Lung (tissue), 12 donors: ENCODE results near the gene MDK. TPM values are rescaled to one million over a fixed set of nuclear protein-coding genes. Genes with fewer than 3 reads are reported as not detected.

Source experiments
- ATAC-seq: fragments of 200-7000 bp; cut with Tn5 transposase; one replicate; pipeline ENCODE4 v1.9.1; 2020; ENCODE audit warnings: moderate number of reproducible peaks; ENCODE audit not compliant: insufficient read depth, low FRiP score
- DNase-seq, 3 donors: peaks; one replicate each; pipeline ENCODE4 v3.0.0-alpha.2; 2013 to 2017
- H3K27ac ChIP-seq, 2 donors: one replicate each; pipeline ENCODE4 v1.5.1; 2013; ENCODE audit warnings: mild to moderate bottlenecking in 2 of 2, moderate library complexity in 2 of 2, control low read depth in 1 of 2, inconsistent platforms in 1 of 2, low read depth in 1 of 2, low read length in 1 of 2
- H3K27me3 ChIP-seq, 3 donors: one replicate each; pipeline ENCODE4 v1.5.1; 2013; ENCODE audit warnings: low read length in 2 of 3; ENCODE audit not compliant: control insufficient read depth in 3 of 3, insufficient read depth in 3 of 3
- H3K36me3 ChIP-seq, 4 donors: one replicate each; pipeline ENCODE4 v1.5.1; 2013; ENCODE audit warnings: low read length in 4 of 4, mild to moderate bottlenecking in 1 of 4, moderate library complexity in 1 of 4; ENCODE audit not compliant: control insufficient read depth in 4 of 4, insufficient read depth in 4 of 4
- H3K4me1 ChIP-seq, 5 donors: one replicate each; pipeline ENCODE4 v1.5.1; 2013; ENCODE audit warnings: low read length in 5 of 5, mild to moderate bottlenecking in 2 of 5, moderate library complexity in 1 of 5; ENCODE audit not compliant: control insufficient read depth in 5 of 5, insufficient read depth in 5 of 5
- H3K4me3 ChIP-seq: one replicate; pipeline ENCODE4 v1.5.1; 2013; ENCODE audit warnings: mild to moderate bottlenecking, control low read depth, moderate library complexity
- H3K9ac ChIP-seq, 2 donors: one replicate each; pipeline ENCODE4 v1.5.1; 2013; ENCODE audit warnings: low read length in 2 of 2, control low read depth in 1 of 2; ENCODE audit not compliant: insufficient read depth in 1 of 2
- H3K9me3 ChIP-seq, 4 donors: one replicate each; pipeline ENCODE4 v1.5.1; 2013; ENCODE audit warnings: low read length in 3 of 4, mild to moderate bottlenecking in 1 of 4, moderate library complexity in 1 of 4; ENCODE audit not compliant: control insufficient read depth in 4 of 4, insufficient read depth in 3 of 4
- CTCF ChIP-seq: IDR thresholded peaks from 2 replicates; pipeline ENCODE4 v1.5.1; 2012; ENCODE audit warnings: mild to moderate bottlenecking; ENCODE audit errors: control extremely low read depth, extremely low read depth
- WGBS, 2 donors: extraction: QIAGEN DNeasy Blood & Tissue Kit; methylation state at CpG; one replicate each; pipeline ENCODE4 v1.1.7; 2013; 5-methylcytosine and 5-hydroxymethylcytosine counted together
- polyA plus RNA-seq, 2 donors: library from polyadenylated mRNA; stranded (reverse); fragments of 200-250 nt; gene quantifications; one replicate each; pipeline ENCODE4 v1.2.1, GENCODE V29; 2013
- total RNA-seq, 2 donors: library from RNA; depleted of rRNA in 1 of 2; stranded (reverse); fragments of >200 nt in 1 of 2; gene quantifications; one replicate each; pipeline ENCODE4 v1.2.1, GENCODE V29; 2014 to 2021
- donor health status: control.
- donor health status: control.
- donor health status: Bipolar disorder and iron deficiency.
- donor health status: healthy.
- donor health status: DM: yes; HTN: yes; CAD: no.

Gene MDK
- total and polyA plus RNA-seq, 4 donors: 26.9 to 134 (median 41.5) TPM

- Histone ChIP-seq H3K4me1 (peaks cover 0 to 3% (median 0%) of the 10 kb centered on the region in 5 donors), H3K4me3 (no peak overlapping the region), H3K27ac (no peak overlapping the region), H3K36me3 (peaks cover 0 to 40% (median 9%) of the 10 kb centered on the region in 4 donors), H3K27me3 (no peaks in the 10 kb centered on the region), H3K9me3 (no peaks in the 10 kb centered on the region), H3K9ac (no peak overlapping the region)
- ATAC-seq (no peak), DNase-seq (no peak)
- WGBS, 2 donors: 84 to 90% methylated on average over 6 of the region's 6 CpGs
- no peak for TF ChIP-seq CTCF
These were observed 21.8 kb downstream of the MDK start for GRCh38 chr11:46402957-46403902.

GRCh38 chr11:46404476-46405017, 23.1 kb downstream of the MDK start:
- H3K27me3 ChIP-seq: no peaks in the 10 kb centered on the region
- H3K9ac ChIP-seq: no peak overlapping the region
- H3K4me3 ChIP-seq: no peak overlapping the region
- peaks cover 0 to 49% (median 13%) of the 10 kb centered on the region in 4 donors for H3K36me3 ChIP-seq
- DNase-seq: no peak
- no peak for TF ChIP-seq CTCF
- ATAC-seq: no peak
- H3K9me3 ChIP-seq: no peaks in the 10 kb centered on the region
- H3K27ac ChIP-seq: no peak overlapping the region
- WGBS, 2 donors: 87 to 93% methylated on average over 5 of the region's 5 CpGs
- H3K4me1 ChIP-seq: peaks cover 0 to 3% (median 0%) of the 10 kb centered on the region in 5 donors

GRCh38 chr11:46407635-46408034, 26.2 kb downstream of the MDK start:
- no peaks in the 10 kb centered on the region for H3K27me3 ChIP-seq
- peaks cover 0 to 3% (median 0%) of the 10 kb centered on the region in 5 donors for H3K4me1 ChIP-seq
- peaks cover 0 to 51% (median 15%) of the 10 kb centered on the region in 4 donors for H3K36me3 ChIP-seq
- no peak overlapping the region for H3K4me3 ChIP-seq
- H3K9ac ChIP-seq: no peak overlapping the region
- TF ChIP-seq CTCF: no peak
- no peaks in the 10 kb centered on the region for H3K9me3 ChIP-seq
- no peak for ATAC-seq
- DNase-seq: no peak
- H3K27ac ChIP-seq: no peak overlapping the region
- WGBS, 2 donors: 86 to 94% methylated on average over 10 of the region's 10 CpGs
